ENCODE measurements around the gene B4GALT1.

B4GALT1 gene

DNA sequence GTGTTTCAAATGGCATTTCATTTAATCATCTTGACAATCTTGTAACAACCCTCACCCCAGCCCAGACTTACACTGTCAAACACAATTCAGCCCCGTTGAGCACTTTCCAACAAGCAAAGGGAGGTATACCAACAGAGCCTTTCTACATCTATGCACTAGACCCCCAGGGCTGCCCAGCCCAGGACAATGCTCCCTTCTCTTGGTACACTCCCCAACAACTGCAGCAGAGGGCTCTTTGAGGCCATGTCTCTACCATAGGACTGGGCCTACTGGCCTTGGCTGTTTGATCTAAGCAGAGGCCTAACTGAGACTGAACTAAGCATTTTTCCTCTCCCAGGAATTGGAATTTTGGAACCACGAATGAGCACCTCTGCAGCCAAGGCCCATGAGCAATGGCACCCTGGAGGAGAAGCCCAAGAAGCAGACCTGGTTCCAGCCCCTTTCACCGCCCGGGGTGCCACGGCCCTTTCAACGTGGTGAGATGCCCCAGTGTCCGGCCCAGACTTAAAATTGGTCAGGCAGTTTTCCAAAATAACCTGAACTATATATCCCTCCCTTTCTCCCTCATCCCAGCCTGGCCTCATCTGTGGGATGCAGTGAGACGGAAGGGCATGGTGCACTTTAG, 43.6 kb downstream of the B4GALT1 start:
- no peak for DNase-seq

DNA sequence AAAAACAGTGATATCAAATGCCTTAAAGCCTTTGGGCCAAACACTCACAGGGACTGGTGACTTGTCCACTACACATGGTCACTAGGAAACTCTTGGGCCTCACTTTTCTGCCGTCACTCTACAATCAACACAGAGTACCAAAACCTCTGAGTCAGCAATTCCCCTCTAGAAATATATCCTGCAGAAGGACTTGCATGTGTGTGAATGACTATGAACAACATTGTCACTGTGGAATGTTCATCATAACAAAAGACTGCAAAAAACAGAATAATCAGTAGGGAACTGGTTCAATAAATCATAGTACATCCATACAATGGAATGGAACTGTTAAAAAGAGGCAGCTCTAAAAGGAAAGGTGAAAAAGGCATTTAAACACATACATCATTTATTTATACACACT, 46.5 kb downstream of the B4GALT1 start:
- no peak for DNase-seq

DNA sequence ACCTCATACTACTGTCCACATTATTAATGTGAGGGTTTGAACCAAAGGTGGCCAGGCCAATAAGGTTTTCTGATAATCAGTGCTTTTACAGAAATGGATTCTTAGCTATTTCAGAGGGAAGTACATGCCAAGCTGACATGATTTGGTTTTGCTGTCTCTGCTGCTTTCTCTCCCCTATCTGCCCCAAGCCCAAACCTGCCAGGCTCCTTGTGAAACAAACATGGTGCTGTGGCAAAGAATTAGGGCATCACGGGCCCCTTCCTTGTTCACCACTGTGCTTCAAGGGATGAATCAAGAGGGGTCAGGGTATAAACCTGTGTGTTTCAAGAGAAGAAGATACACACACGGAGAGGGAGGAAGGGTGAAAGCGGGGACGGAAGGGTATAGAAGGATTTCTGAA, 49.3 kb downstream of the B4GALT1 start:
- DNase-seq, result no peak

DNA sequence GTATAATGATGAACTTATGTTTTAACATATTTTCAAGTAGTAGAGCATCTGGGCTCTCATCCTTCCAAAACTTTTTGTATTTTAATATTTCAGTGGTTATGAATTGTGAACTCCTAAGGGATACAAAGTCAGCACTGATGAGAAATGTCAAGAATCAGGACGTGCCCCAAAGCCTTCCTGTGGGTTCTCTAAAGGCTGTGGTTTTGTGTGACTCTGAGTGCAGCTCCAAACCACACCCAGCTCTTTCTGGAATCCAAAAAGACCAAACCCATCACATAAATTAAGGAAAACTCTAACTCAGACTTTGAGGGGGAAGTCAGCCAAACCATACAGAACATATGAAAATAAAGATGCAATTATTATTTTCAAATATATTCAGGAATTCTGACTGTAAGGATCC, 49.8 kb downstream of the B4GALT1 start:
- DNase-seq, result no peak

DNA sequence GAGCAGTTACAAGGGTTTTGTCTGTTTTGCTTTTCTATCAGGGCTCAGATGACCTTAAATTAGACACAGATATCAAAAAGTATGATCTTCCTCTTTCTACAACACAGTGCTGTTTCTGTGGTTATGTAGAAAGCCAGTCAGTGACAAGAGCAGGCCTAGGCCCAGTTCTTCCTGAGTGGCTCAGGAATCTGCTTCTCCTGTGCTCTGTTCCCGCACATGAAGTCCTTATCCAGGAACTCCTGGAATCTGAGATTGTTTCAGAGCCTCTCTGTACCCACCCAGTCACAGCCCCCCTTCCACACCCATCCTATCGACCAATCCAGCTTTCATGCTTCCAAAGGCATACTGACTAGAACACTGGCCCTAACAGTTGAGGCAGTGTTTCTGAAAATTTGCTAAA, 50.3 kb downstream of the B4GALT1 start:
- no peak for DNase-seq

DNA sequence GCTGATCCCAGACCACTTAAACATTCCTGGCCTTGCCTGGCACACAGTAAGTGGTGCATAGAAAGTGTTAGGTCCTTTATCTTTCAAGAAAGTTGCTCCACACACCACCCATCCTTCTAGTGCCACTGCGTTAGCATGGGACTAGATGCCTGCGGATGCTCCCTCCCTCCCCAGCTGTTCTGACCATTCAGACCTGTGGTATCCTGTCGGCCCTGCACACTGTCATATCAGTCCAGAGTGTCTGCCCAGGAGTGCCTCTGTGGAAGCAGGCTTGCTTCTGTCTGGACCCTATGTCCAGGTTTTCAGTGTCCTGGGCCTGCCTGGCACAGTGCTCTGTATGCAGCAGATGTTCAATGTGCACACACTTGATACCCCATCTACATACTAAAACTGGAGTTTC, 52.4 kb downstream of the B4GALT1 start:
- DNase-seq, result no peak

DNA sequence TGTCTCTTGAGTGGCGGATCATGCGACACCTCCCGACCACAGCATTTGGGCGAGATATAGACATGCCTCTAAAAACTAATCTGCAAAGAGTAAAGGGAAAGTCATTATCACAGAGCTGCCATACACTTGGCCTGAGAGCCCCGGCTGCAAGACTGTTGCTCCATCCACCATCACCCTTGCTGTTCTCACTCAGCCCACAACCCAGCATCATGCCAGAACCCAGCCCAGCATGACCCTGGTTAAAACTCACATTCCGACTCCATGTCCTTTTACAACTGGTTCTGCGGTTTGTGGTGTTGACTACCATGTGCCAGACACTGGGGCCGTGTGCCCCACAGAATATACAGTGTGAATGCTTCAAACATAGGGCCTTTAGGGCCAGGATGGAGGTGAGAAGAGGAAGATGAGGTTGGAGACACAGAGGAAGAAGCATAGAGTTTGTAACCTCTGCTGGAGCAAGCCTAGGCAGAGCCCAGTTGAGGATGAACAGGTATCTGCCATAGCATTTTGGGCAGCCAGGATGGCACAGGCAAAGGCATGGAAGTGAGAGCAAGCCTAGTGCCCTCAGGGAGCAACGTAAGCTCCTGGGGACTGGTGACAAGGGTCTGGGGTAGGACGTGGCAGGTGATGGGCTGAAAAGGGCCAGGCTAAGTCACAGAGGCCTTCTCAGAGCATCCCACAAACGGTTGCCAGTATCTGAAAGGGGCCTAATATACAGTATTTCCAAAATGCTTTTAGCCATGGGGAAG, 53.2 kb downstream of the B4GALT1 start:
- DNase-seq, result no peak

DNA sequence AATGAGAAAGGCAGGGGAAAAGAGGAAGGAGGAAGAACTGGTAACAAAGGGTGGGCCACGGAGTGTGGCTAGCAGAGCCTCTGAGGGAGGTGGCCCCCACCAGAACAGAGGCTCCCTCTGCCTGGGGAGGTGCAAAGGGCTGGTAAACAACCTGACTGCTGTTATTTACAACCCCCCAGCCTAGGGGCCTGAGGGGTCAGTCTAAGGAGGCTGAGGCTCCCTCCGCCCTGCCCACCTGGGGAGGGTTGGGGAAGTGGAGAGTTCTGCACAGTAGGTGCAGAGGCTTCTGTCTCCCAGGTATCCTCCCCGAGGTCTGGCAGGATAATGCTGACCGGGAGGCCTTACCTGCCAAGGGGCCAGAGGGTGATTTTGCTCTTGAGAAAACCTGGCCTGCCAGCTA, 55.0 kb downstream of the B4GALT1 start:
- DNase-seq, result no peak

DNA sequence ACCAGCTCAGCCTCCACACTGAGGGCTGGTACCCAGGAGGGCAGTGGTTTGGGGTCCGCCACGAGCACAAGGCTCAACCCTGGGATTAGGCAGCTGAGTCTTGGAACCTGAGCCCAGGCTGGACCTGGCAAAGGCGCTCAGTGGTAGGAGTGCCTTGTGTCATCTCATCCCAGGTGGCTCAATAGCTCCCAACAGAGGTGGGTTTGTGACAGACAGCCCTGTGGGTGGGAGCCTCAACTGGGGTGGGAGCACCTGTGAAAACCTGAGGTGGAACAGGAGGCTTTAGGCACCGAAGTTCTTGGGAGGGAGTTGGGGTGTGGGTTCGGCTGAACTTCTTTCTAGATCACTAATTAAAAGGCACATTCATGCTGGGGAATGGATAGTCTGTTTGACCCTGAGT, 55.5 kb downstream of the B4GALT1 start:
- DNase-seq, result no peak

DNA sequence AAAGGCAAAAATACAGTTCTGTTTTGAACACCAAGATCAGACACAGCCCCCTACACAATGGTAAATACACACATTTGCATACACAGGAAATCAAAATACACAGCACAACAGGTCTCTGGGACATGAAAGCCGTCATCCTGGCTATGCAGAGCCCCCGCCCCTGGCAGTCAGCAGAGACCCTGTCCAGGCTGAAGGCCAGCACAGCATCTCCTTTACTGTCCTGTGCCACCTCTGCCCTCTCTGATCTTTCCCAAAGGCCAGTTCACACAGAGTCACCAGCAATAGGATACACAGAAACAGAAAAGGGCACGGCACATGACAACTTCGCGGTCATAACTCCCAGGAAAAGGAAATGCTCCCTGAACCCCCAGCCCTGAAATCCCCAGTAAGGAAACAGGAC, 56.5 kb downstream of the B4GALT1 start:
- no peak for DNase-seq

DNA sequence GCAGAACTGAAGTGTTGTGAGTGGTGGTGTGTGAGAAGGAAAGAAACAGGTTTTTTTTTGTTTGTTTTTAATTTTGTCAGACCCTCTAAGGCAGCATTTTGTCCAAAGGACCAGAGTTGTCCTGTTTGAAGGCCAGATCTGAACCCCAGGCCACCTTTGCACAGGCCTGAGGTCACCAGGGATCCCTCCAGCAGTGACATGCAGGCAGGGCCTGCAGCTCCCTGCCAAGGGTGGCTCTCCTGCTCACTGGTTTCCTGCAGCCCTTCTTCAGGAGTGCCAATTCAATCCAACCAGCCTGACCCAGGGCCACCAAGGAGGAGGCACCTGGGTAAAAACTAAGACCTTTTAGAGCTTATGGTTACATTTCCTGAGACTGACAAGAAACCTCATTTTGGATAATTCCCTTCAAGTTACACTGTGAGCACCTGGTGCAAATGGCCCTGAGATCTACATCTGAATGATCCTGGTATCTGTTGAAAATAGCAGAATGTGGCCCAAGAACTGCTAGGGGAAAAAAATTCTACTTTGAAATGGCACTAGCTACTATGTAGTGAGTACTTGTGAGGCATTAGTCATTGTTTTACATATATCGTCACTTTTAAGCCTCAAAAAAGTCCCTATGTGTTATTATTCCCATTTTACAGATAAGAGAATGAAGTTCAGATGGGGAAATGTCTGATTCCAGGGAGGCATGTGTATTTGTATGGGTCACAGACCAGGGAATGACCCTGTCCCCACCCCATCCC, 57.1 kb downstream of the B4GALT1 start:
- no peak for DNase-seq

DNA sequence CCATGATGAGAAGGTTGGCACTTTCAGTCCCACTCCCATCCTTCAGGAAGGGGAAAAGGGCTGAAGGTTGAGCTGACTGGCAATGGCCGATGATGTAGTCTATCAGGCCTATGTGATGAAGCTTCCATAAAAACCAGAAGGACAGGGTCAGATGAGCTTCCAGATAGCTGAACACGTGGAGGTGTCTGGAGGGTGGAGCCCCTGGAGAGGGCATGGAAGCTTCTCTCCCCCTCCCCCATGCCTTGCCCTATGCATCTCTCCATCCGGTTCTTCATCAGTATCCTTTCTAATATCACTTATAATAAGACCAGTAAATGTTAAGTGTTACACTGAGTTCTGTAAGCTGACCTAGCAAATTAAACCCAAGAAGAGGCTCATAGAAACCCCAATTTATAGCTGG, 58.0 kb downstream of the B4GALT1 start:
- no peak for DNase-seq

DNA sequence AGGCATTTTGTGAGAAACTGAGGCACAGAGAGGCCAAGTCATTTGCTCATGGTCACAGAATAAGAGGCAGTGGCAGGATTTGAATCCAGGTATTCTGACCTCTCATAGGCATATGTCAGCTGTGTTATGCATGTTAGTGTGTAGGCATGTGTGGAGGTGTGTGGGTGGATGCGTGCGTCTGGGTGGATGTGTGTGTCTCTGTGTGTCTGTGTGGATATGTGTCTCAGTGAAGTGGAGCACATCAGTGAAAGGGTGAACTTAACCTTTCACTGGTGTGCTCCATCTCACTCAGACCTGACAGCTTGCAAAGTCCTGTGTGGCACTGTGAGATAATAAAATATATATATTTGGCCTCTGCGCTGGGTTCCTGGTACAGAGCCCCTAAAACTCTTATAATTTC, 58.7 kb downstream of the B4GALT1 start:
- DNase-seq, result no peak

DNA sequence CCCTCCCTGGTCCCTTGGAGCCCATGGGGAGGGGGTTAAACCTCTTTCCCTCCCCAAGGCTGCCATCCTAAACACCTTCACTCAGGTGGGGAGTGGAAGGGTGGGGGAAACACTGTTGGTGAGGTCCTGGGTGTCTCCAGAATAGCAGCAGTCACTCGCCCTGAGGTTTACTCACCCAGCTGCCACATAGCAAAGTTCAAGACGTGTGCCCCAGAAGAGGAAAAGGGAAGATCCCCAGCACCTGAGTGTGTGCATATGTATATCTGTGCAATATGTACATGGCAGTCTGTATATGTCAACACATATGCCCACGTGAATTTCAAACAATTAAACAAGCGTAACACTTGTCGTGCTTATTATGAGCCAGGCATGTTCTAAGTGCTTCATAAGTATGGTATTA, 59.4 kb downstream of the B4GALT1 start:
- DNase-seq, result no peak

DNA sequence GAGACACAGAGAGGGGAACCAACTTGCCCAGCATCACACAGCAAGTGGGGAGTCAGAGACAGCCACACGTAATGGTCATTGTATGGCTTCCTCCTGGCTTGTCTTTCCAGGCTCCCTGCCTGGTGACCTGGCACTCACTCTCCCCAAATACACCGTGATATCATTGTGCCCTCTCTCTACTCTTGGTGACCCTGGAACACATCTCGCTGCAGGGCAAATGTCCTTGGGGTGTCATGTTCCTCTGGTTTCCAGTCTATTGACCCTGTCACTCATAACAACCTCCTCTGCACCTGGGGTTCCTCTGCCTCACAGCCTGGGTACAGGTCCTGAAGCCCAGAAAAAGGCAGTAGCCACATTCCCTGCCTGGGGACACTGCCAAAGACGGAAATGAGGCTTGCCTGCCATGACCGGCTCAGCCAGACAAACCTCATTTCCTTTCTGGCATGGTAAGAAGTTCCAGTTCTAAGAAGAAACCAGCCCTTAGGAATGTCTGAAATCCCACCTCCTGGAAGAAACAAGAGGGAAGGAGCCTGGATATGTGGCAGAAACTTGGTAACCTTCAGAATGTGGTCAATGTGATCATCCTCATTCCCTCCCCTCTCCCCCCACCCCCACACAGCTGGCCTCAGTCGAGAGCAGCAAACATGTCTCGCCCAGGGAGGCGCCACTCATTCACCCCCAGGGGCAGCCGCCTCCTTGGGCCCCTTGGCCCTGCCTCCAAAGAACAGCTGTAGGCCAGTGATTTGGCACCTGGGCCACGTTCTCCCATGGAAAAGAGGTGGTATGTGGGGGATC, 60.1 kb downstream of the B4GALT1 start:
- DNase-seq, result no peak

DNA sequence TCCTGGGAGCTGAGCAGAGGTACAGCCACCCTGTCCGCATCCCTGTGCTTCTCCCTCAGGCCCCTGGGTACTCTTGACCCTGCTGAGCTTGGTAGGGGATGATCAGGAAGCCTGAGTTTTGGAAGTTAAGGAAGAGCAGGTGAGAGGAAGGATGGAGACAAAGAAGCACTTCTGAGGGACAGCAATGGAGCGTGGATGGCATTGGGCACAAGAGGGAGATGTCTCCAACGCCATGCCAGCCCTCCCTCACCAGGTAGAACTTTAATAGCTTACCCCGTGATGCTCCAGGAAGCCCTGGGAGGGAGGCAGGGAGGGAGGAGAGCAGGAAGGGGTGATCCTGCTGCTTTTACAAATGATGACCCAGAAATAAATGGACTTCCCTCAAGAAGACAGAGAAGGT, 60.8 kb downstream of the B4GALT1 start:
- no peak for DNase-seq

DNA sequence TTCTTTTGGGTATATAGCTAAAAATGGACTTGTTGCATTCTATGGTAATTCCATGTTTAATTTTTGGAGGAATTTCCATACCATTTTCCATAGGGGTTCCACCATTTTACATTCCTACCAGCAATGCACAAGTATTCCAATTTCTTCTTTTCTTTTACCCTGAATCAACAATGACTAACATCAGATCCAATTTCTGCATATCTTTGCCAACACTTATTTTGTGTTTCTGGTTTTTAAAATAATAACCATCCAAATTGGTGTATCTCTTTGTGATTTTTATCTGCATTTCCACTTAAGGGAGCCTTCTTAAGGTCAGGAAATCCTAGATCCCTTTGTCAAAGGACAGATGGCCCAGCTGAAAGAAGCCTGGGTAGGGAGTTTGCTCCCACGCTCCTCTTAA, 61.2 kb downstream of the B4GALT1 start:
- no peak for DNase-seq

DNA sequence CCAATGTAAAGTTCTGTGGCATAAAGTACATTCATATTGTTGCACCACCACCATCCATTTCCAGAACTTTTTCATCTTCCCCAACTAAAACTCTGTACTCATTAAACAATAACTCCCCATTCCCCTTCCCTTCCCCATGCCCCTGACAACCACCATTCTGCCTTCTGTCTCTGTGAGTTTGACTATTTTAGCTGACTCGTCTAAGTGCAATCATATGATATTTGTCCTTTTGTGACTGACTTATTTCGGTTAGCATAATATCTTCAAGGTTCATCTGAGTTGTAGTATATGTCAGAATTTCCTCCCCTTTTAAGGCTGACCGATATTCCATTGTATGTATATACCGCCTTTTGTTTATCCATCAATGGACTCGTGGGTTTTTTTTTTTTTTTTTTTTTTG, 61.6 kb downstream of the B4GALT1 start:
- DNase-seq, result no peak

DNA sequence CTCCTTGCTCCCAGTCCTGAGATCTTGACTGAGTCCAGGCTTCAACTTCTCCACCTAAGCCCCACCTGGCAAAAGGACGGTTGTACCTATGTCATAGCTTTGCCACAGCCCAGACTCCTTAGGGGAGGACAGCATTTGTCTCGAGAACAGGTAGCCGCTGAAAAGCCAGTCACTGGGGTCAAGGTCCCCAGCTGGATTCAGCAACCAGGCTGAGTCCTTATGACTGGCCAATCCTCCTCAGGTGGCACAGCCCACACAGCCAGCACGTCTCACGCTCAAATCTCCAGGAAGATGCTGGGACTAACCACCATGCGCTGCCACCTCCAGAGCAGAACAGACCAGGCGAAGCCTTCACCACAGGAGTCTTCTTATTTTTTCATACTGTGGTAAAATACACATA, 62.7 kb downstream of the B4GALT1 start:
- no peak for DNase-seq

DNA sequence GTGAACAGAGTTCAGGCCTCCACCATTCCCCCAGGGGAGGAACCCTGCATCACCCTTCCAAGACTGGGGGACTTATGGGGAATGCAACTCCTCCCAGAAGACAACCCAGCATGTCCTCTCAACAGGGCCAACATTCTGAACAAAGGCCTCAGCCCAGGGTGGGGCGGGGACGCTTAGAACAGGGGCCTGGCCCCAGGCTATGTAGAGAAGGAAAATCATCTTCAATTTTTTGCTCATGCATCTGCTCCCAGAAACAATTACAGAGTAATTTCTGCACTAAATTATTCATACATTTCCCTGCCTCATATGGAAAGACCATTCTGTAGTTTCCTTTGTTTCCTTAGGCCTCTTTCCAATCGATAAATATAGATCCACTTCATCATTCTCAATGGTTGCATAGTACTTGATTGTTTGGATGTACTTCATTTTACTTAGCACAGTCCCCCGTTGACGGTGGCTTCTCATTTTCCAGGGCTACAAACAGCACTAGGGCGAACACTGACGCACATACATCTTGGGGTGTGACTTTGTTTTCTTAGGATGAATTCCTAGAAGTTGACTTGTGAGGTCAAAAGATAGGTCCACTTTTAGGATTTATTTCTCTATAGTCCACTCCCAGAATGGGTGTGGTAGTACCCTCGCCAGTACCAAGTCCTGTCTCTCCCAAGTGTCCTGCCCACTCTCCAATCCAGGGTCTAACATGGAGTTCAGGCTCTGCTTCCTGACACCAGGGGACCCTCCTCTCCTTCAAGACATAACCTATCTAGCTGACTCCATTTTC, 63.4 kb downstream of the B4GALT1 start:
- DNase-seq, result no peak

DNA sequence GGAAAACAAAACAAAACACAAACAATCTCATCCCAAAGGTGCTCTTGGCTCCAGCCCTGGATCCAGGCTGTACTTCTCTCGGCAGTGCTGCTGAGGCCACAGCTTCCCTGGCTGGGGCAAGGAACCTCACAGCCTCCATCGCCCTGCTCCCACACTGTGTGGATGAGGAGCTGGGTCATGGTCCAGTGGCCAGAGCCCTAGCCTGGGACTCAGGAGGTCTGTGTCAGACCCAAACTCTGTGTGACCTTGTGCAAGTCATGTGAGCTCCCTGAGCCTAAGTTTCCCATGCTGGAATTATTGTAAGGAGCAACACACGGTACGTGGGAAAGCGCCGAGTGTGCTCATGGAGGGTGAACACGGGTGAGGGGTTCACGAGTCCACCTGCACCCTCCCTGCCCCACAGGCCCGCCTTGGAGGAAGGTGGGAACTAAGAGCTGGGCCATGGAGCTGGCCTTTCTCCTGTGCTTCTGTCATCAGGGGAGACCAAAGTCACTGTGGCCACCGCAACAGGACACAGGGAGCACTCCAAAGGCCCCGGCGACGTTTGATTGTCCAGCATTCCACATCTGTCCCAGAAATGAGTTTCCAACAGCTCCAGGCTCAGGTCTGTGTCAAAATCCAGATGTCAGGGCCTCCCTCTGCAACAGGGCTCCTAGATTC, 64.5 kb downstream of the B4GALT1 start:
- no peak for DNase-seq
